Brain microvascular endothelial cell (primary cell): ENCODE results near the gene CTNNA3.

Experiments
- DNase-seq: peaks from one replicate; pipeline ENCODE4 v3.0.0-alpha.2; 2020
- H3K27ac ChIP-seq: fragments of 250-450 bp; sonication (Bioruptor Pico); 2 replicates; pipeline ENCODE4 v1.5.1; 2020; ENCODE audit warnings: mild to moderate bottlenecking, moderate library complexity
- H3K27me3 ChIP-seq: fragments of 250-450 bp; sonication (Bioruptor Pico); replicated peaks from 2 replicates; pipeline ENCODE4 v1.5.1; 2020; ENCODE audit warnings: mild to moderate bottlenecking
- H3K36me3 ChIP-seq: fragments of 250-450 bp; sonication (Bioruptor Pico); replicated peaks from 2 replicates; pipeline ENCODE4 v1.5.1; 2020; ENCODE audit warnings: mild to moderate bottlenecking
- H3K4me3 ChIP-seq: 2 replicates; pipeline ENCODE4 v1.5.1; 2011; ENCODE audit warnings: low read depth, mild to moderate bottlenecking, control low read depth, low read length, moderate library complexity
- in situ Hi-C: cut with HindIII; loops from 2 replicates; pipeline ENCODE4 v1.10.0; 2017; ENCODE audit warnings: low sequenced_read_pairs, low pct_ligation_motif_present
- TF ChIP-seq, protein P1 (sequence below): IDR thresholded peaks from 2 replicates; pipeline ENCODE4 v1.5.1; 2011; ENCODE audit warnings: low read depth, mild to moderate bottlenecking, moderate library complexity, low read length, control low read depth, inconsistent platforms; ENCODE audit errors: missing control alignments

The CTNNA3 gene

DNA sequence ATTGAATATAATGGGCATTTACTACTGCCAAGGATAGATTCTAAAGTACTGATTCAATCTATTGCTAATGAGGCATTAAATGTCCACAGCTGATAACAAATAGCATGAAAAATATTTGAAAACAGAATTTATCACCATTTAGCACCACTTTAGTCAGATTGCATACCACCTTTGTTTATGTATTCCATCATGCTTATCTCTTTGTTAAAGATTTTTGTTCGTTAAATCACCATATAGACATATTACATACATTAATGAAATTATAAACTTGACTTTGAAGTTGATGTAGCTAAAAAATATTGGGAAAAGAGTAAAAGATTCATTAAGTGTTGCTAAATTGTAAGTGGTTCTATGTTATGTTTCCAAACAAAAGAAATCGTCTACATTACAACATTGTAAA lies 1022.9 kb downstream of the CTNNA3 start:
- no peak overlapping the region for H3K27ac ChIP-seq
- H3K4me3 ChIP-seq: no peak overlapping the region
- no peak for DNase-seq
- in situ Hi-C loops: no loop called here
- TF ChIP-seq, protein P1, sequence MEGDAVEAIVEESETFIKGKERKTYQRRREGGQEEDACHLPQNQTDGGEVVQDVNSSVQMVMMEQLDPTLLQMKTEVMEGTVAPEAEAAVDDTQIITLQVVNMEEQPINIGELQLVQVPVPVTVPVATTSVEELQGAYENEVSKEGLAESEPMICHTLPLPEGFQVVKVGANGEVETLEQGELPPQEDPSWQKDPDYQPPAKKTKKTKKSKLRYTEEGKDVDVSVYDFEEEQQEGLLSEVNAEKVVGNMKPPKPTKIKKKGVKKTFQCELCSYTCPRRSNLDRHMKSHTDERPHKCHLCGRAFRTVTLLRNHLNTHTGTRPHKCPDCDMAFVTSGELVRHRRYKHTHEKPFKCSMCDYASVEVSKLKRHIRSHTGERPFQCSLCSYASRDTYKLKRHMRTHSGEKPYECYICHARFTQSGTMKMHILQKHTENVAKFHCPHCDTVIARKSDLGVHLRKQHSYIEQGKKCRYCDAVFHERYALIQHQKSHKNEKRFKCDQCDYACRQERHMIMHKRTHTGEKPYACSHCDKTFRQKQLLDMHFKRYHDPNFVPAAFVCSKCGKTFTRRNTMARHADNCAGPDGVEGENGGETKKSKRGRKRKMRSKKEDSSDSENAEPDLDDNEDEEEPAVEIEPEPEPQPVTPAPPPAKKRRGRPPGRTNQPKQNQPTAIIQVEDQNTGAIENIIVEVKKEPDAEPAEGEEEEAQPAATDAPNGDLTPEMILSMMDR: no peak
- H3K36me3 ChIP-seq: no peaks in the 10 kb centered on the region
- H3K27me3 ChIP-seq: no peaks in the 10 kb centered on the region

DNA sequence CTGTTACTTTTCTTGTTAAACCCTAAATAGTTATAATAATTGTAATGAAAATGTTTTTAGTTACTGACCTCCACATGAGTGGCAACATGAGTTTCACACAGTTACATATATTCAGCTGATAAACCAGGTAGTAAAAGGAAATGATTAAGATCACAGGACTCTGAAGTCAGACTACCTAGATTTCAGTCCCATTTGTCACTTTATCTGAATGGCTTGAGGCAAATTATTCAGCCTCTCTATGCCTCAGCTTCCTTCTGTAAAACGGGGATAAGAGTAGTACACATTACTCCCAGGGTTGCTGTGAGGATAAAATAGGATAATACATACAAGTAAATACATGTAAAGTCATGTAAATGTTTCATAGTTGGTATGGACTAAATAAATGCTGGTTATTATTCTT lies 1024.4 kb downstream of the CTNNA3 start:
- TF ChIP-seq, protein P1: no peak

GRCh38 chr10:66671064-66671463 lies 1024.9 kb downstream of the CTNNA3 start:
- in situ Hi-C loops: no loop called here
- Histone ChIP-seq H3K27ac (no peak overlapping the region), H3K4me3 (no peak overlapping the region)

More for the DNA sequence above, 1024.4 kb downstream of the CTNNA3 start:
- H3K27ac ChIP-seq: no peak overlapping the region
- H3K36me3 ChIP-seq: no peaks in the 10 kb centered on the region
- in situ Hi-C loops: no loop called here
- no peaks in the 10 kb centered on the region for H3K27me3 ChIP-seq
- H3K4me3 ChIP-seq: no peak overlapping the region
- no peak for DNase-seq

GRCh38 chr10:66656499-66656898 lies 1039.5 kb downstream of the CTNNA3 start:
- Histone ChIP-seq H3K4me3 (no peak overlapping the region), H3K36me3 (no peaks in the 10 kb centered on the region), H3K27ac (no peak overlapping the region), H3K27me3 (no peaks in the 10 kb centered on the region)
- no peak for DNase-seq
- in situ Hi-C loops: no loop called here
- TF ChIP-seq, protein P1: no peak

More at GRCh38 chr10:66671064-66671463, 1024.9 kb downstream of the CTNNA3 start:
- DNase-seq: no peak
- no peaks in the 10 kb centered on the region for H3K27me3 ChIP-seq
- TF ChIP-seq, protein P1: no peak
- no peaks in the 10 kb centered on the region for H3K36me3 ChIP-seq

GRCh38 chr10:66654861-66655260 lies 1041.1 kb downstream of the CTNNA3 start:
- no peak overlapping the region for H3K4me3 ChIP-seq
- no peaks in the 10 kb centered on the region for H3K36me3 ChIP-seq
- in situ Hi-C loops: no loop called here
- TF ChIP-seq, protein P1: no peak
- H3K27me3 ChIP-seq: no peaks in the 10 kb centered on the region
- H3K27ac ChIP-seq: no peak overlapping the region
- no peak for DNase-seq
